GM06990 (cell line): ENCODE measurements around the gene CCDC149.

ENCODE experiments used
- DNase-seq: peaks from one replicate; pipeline ENCODE4 v3.0.0-alpha.2; 2011; ENCODE audit not compliant: insufficient read length; ENCODE audit errors: extremely low read depth
- H3K27me3 ChIP-seq: replicated peaks from 2 replicates; pipeline ENCODE4 v1.6.0; 2011; ENCODE audit warnings: low read length; ENCODE audit not compliant: control insufficient read depth, insufficient read depth
- H3K36me3 ChIP-seq: 2 replicates; pipeline ENCODE4 v1.5.1; 2011; ENCODE audit warnings: low read length; ENCODE audit not compliant: control insufficient read depth, insufficient read depth
- H3K4me3 ChIP-seq: replicated peaks from 2 replicates; pipeline ENCODE4 v1.5.1; 2011; ENCODE audit warnings: low read depth, mild to moderate bottlenecking, control low read depth, low read length
- TF ChIP-seq, protein P1 (sequence below): IDR thresholded peaks from 2 replicates; pipeline ENCODE4 v1.5.1; 2011; ENCODE audit warnings: low read length, control low read depth, mild to moderate bottlenecking, inconsistent platforms; ENCODE audit not compliant: insufficient read depth, poor library complexity, severe bottlenecking

Gene CCDC149

DNA sequence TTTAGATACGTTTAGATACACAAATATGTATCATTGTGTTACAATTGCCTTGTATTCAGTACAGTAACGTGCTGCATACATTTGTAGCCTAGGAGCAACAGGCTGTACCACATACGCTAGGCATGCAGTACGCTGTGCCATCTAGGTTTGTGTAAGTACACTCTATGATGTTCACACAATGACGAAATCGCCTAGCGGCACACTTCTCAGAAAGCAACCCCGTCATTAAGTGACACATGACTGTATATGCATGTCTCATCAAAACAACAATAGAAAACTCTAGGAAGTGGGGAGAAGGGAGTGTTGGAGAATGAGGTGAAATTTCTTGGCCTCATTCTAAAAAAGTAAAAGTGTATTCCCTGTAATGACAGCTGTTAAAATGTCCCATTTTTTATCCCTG lies 32.7 kb downstream of the CCDC149 start:
- no peak overlapping the region for H3K4me3 ChIP-seq
- H3K27me3 ChIP-seq, result no peaks in the 10 kb centered on the region
- DNase-seq, result no peak
- TF ChIP-seq, protein P1, sequence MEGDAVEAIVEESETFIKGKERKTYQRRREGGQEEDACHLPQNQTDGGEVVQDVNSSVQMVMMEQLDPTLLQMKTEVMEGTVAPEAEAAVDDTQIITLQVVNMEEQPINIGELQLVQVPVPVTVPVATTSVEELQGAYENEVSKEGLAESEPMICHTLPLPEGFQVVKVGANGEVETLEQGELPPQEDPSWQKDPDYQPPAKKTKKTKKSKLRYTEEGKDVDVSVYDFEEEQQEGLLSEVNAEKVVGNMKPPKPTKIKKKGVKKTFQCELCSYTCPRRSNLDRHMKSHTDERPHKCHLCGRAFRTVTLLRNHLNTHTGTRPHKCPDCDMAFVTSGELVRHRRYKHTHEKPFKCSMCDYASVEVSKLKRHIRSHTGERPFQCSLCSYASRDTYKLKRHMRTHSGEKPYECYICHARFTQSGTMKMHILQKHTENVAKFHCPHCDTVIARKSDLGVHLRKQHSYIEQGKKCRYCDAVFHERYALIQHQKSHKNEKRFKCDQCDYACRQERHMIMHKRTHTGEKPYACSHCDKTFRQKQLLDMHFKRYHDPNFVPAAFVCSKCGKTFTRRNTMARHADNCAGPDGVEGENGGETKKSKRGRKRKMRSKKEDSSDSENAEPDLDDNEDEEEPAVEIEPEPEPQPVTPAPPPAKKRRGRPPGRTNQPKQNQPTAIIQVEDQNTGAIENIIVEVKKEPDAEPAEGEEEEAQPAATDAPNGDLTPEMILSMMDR, result no peak
- H3K36me3 ChIP-seq, result no peaks in the 10 kb centered on the region

DNA sequence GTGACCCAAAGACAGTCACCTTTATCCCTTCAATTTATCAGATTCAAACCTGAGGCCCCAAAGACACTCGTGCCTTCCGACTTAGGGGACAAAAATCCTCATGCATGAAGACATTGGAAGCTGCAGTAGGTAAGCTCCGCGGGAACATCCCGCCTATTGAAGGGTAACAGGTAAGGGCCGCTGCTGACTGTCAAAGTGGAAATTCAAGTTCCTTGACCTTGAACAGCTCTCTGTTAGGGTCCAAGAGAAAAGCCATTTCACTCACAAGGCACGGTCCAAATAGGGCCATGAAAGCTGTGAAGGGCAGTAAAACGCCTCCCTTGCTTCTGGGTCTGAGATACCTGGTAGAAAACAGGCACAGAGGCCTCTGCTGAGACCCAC lies 34.2 kb downstream of the CCDC149 start:
- TF ChIP-seq, protein P1, result no peak
- Histone ChIP-seq H3K27me3 (no peaks in the 10 kb centered on the region), H3K36me3 (no peaks in the 10 kb centered on the region), H3K4me3 (no peak overlapping the region)
- no peak for DNase-seq

DNA sequence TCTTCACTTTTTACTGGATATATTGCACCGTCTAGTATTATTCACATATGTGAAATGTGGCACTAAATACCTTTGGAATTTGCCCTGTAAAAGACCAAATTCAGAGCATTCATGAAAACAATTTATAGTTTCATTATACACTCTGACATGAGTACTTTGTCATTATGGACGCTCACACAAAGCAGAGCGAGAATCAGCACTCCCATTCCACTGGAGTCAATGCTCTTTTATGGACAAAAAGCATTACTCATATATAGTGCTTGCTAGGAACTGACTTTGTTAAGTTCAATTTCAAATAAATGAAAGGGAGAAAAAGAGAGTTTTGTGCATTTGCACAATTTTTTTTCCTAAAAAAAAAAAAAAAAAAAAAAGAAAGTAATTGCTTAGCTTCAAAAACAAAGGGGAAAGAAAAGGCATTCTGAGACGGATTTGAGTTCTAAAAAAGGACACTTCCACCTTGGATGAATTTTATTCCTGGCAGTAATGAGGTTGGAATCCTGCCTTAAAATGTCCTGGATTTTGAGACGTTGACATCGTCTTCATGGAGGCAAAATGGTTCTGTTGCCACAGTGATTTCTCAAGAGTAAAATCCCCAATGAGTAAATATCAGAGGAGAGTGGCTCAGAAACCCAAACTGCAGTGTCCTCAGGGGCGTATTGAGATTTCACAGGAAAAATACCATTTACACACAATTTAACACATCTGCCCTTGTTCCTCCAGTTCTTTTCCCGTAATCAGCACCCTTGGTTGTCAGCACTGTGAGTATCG lies 34.8 kb downstream of the CCDC149 start:
- no peak for DNase-seq
- Histone ChIP-seq H3K36me3 (no peaks in the 10 kb centered on the region), H3K4me3 (no peak overlapping the region), H3K27me3 (no peaks in the 10 kb centered on the region)
- TF ChIP-seq, protein P1, result no peak

DNA sequence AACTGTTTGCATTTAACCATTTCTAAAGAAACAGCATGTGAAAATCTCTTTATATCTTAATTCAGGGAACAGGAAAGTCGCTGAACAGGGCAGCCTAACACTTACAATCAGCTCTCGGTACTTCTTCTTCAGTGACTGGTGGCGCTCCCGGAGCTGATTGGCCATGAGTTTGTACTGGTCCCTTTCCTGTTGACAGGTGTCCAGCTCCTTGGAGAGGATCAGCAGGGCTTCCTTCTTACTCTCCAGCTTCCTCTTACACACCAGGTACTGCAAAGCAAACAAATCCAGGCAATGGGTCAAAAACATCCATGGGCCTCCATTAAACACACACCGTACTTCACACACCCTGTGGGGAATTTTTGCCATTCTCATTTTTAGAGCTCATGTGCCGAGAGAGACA lies 36.4 kb downstream of the CCDC149 start:
- H3K27me3 ChIP-seq, result no peaks in the 10 kb centered on the region
- TF ChIP-seq, protein P1, result no peak
- H3K36me3 ChIP-seq, result no peaks in the 10 kb centered on the region
- H3K4me3 ChIP-seq, result no peak overlapping the region
- DNase-seq, result no peak

DNA sequence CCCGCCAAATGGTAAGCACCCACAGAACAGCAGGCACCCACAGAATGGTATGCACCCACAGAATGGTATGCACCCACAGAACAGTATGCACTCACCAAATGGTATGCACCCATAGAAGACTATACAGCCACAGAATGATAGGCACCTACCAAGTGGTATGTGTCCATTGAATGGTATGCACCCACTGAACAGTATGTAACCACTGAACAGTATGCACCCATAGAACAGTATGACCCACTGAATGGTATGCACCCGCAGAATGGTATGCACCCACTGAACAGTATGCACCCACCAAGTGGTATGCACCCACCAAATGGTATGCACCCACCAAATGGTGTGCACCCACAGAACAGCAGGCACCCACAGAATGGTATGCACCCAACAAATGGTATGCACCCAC lies 40.1 kb downstream of the CCDC149 start:
- Histone ChIP-seq H3K4me3 (no peak overlapping the region), H3K27me3 (peaks cover 2% of the 10 kb centered on the region), H3K36me3 (no peaks in the 10 kb centered on the region)
- no peak for DNase-seq
- TF ChIP-seq, protein P1, result no peak

DNA sequence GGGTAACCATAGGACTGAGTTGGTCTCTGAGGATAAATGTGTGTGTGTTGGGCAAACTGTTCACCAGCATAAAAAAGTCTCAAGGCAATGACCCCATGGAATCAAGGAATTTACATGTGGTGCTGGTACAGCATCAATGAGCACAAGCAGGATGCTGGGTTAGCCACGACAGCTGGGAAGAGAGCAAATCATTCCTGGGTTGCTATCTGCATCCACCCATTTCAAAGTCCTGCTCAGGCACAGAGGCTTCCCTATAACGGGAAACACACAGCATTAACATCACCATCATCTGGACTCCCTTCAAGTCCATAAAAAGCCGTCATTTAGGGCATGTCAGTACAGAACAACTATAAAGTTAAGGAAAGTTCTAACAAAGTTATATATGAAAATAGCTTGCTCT lies 41.6 kb downstream of the CCDC149 start:
- TF ChIP-seq, protein P1, result no peak
- DNase-seq, result no peak
- H3K4me3 ChIP-seq, result no peak overlapping the region
- H3K27me3 ChIP-seq, result peaks cover 2% of the 10 kb centered on the region
- H3K36me3 ChIP-seq, result no peaks in the 10 kb centered on the region
